ENCODE data around the gene CHAMP1. TPM values are rescaled to one million over a fixed set of nuclear protein-coding genes. Genes with fewer than 3 reads are reported as not detected.

Gene CHAMP1
- total RNA-seq, 1 experiment from 2014 or later: 35.2 TPM

DNA sequence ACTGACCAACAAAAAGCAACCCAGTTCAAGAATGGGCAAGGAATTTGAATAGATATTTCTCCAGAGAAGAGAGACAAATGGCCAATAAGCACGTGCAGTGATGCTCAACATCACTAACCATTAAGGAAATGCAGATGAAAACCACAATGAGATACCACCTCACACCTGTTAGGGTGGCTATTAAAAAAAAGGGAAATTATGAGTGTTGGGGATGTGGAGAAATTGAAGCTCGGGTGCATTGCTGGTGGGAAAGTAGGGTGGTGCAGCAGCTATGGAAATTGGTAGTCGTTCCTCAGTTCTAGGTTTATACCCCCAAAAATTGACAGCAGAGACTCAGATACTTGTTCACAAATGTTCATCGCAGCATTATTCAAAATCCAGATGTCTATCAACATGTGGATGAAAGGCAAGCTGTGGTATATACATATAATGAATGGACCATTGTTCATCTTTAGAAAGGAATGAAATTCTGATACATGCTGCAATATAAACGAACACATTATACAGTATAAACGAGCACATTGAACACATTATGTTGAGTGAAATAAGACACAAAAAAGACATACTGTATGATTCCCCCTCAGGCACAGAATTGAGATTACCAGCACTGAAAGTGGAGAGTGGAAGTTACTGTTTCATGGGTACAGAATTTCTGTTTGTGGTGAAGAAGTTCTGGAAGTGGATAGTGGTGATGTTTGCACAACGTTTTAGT, 927 bp downstream of the CHAMP1 start:
- Histone ChIP-seq H3K4me3 (ENCODE audit: low read length) (peak overlapping the region; percentile 76), H4K20me1 (ENCODE audit: insufficient read depth, low read depth, low read length) (peaks cover 48% of the 10 kb centered on the region), H3K9ac (ENCODE audit: low read length) (peak overlapping the region; percentile 96), H3K9me2 (replicated peaks; ENCODE audit: insufficient read depth, low read length) (no peaks in the 10 kb centered on the region; the same call in 1 of the 2 replicates), H3K4me2 (ENCODE audit: low read depth, low read length, poor library complexity, severe bottlenecking) (peak overlapping the region; percentile 86), H2AFZ (ENCODE audit: low read length) (no peak overlapping the region), H3K79me2 (ENCODE audit: low read length) (peaks cover 69% of the 10 kb centered on the region), H3K36me3 (ENCODE audit: insufficient read depth, low read length) (peaks cover 19% of the 10 kb centered on the region; the same call in 1 of the 2 replicates), H3K4me1 (ENCODE audit: low read length) (peaks cover 64% of the 10 kb centered on the region), H3K9me3 (ENCODE audit: low read length) (no peaks in the 10 kb centered on the region), H3K27me3 (ENCODE audit: low read length) (no peaks in the 10 kb centered on the region), H3K27ac (ENCODE audit: low read length) (peak overlapping the region; percentile 92)
- DNase-seq: peak; percentile 77

GRCh38 chr13:114318624-114319023, 4.3 kb downstream of the CHAMP1 start:
- Histone ChIP-seq H3K36me3 (ENCODE audit: insufficient read depth, low read length) (peaks cover 47% of the 10 kb centered on the region), H3K9ac (ENCODE audit: low read length) (no peak overlapping the region)

GRCh38 chr13:114319441-114319913, 5.2 kb downstream of the CHAMP1 start:
- Histone ChIP-seq H3K9me2 (replicated peaks; ENCODE audit: insufficient read depth, low read length) (no peaks in the 10 kb centered on the region), H3K36me3 (ENCODE audit: insufficient read depth, low read length) (peaks cover 56% of the 10 kb centered on the region), H3K79me2 (ENCODE audit: low read length) (peaks cover 89% of the 10 kb centered on the region), H3K27me3 (ENCODE audit: low read length) (no peaks in the 10 kb centered on the region), H3K4me2 (ENCODE audit: low read depth, low read length, poor library complexity, severe bottlenecking) (no peak overlapping the region), H4K20me1 (ENCODE audit: insufficient read depth, low read depth, low read length) (peaks cover 73% of the 10 kb centered on the region), H3K9ac (ENCODE audit: low read length) (no peak overlapping the region), H3K4me1 (ENCODE audit: low read length) (peaks cover 33% of the 10 kb centered on the region), H3K27ac (ENCODE audit: low read length) (no peak overlapping the region), H3K9me3 (ENCODE audit: low read length) (no peaks in the 10 kb centered on the region), H3K4me3 (ENCODE audit: low read length) (no peak overlapping the region), H2AFZ (ENCODE audit: low read length) (no peak overlapping the region)
- DNase-seq: no peak

More at GRCh38 chr13:114318624-114319023, 4.3 kb downstream of the CHAMP1 start:
- H3K9me2 ChIP-seq (replicated peaks; ENCODE audit: insufficient read depth, low read length): no peaks in the 10 kb centered on the region
- H4K20me1 ChIP-seq (ENCODE audit: insufficient read depth, low read depth, low read length): peaks cover 66% of the 10 kb centered on the region
- no peaks in the 10 kb centered on the region for H3K27me3 ChIP-seq (ENCODE audit: low read length)
- peaks cover 37% of the 10 kb centered on the region for H3K4me1 ChIP-seq (ENCODE audit: low read length)
- peaks cover 89% of the 10 kb centered on the region for H3K79me2 ChIP-seq (ENCODE audit: low read length)
- no peak overlapping the region for H3K27ac ChIP-seq (ENCODE audit: low read length)
- no peak for DNase-seq
- no peaks in the 10 kb centered on the region for H3K9me3 ChIP-seq (ENCODE audit: low read length)
- peak overlapping the region; percentile 28 for H3K4me2 ChIP-seq (ENCODE audit: low read depth, low read length, poor library complexity, severe bottlenecking)
- no peak overlapping the region for H3K4me3 ChIP-seq (ENCODE audit: low read length)
- H2AFZ ChIP-seq (ENCODE audit: low read length): no peak overlapping the region

DNA sequence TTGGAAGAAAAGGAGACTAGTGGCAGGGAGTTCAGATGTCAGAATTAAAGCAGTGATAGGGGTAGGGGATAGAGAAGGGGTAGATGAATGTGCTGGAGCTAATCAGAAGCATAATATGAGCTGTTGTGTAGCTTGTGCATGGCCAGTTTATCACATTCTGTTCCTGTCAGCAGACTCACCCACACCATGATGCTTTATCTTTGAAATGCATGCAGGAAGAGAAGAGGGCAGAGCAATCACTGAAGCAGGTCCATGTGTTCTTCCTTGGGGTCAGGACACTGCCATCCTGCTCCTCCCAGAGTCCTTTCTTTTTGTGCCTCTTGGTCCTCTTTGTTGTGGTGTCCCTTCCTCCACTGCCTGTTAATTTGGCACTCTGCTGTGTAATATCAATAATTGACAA, 5.8 kb downstream of the CHAMP1 start:
- Histone ChIP-seq H3K9me3 (ENCODE audit: low read length) (no peaks in the 10 kb centered on the region), H3K27ac (ENCODE audit: low read length) (no peak overlapping the region), H3K4me2 (ENCODE audit: low read depth, low read length, poor library complexity, severe bottlenecking) (no peak overlapping the region), H3K79me2 (ENCODE audit: low read length) (peaks cover 85% of the 10 kb centered on the region), H3K4me3 (ENCODE audit: low read length) (no peak overlapping the region), H3K9me2 (replicated peaks; ENCODE audit: insufficient read depth, low read length) (no peaks in the 10 kb centered on the region), H3K4me1 (ENCODE audit: low read length) (peaks cover 33% of the 10 kb centered on the region), H4K20me1 (ENCODE audit: insufficient read depth, low read depth, low read length) (peaks cover 79% of the 10 kb centered on the region), H3K36me3 (ENCODE audit: insufficient read depth, low read length) (peaks cover 61% of the 10 kb centered on the region), H2AFZ (ENCODE audit: low read length) (no peak overlapping the region), H3K9ac (ENCODE audit: low read length) (no peak overlapping the region), H3K27me3 (ENCODE audit: low read length) (no peaks in the 10 kb centered on the region)
- no peak for DNase-seq

GRCh38 chr13:114321256-114321655, 7.0 kb downstream of the CHAMP1 start:
- H3K36me3 ChIP-seq (ENCODE audit: insufficient read depth, low read length): peaks cover 73% of the 10 kb centered on the region
- no peak for DNase-seq
- no peak overlapping the region for H3K27ac ChIP-seq (ENCODE audit: low read length)
- H3K79me2 ChIP-seq (ENCODE audit: low read length): peaks cover 80% of the 10 kb centered on the region
- peaks cover 21% of the 10 kb centered on the region for H3K4me1 ChIP-seq (ENCODE audit: low read length)
- no peak overlapping the region for H2AFZ ChIP-seq (ENCODE audit: low read length)
- no peak overlapping the region for H3K9ac ChIP-seq (ENCODE audit: low read length)
- H3K9me2 ChIP-seq (replicated peaks; ENCODE audit: insufficient read depth, low read length): no peaks in the 10 kb centered on the region
- no peak overlapping the region for H3K4me2 ChIP-seq (ENCODE audit: low read depth, low read length, poor library complexity, severe bottlenecking)
- no peaks in the 10 kb centered on the region for H3K27me3 ChIP-seq (ENCODE audit: low read length)
- H3K4me3 ChIP-seq (ENCODE audit: low read length): no peak overlapping the region
- peaks cover 79% of the 10 kb centered on the region for H4K20me1 ChIP-seq (ENCODE audit: insufficient read depth, low read depth, low read length)
- no peaks in the 10 kb centered on the region for H3K9me3 ChIP-seq (ENCODE audit: low read length)

- H3K27ac ChIP-seq (ENCODE audit: low read length): no peak overlapping the region
- no peaks in the 10 kb centered on the region for H3K9me3 ChIP-seq (ENCODE audit: low read length)
- no peaks in the 10 kb centered on the region for H3K27me3 ChIP-seq (ENCODE audit: low read length)
- H3K4me2 ChIP-seq (ENCODE audit: low read depth, low read length, poor library complexity, severe bottlenecking): no peak overlapping the region
- no peak overlapping the region for H3K4me3 ChIP-seq (ENCODE audit: low read length)
- no peaks in the 10 kb centered on the region for H3K9me2 ChIP-seq (replicated peaks; ENCODE audit: insufficient read depth, low read length)
- H3K36me3 ChIP-seq (ENCODE audit: insufficient read depth, low read length): peaks cover 83% of the 10 kb centered on the region
- H4K20me1 ChIP-seq (ENCODE audit: insufficient read depth, low read depth, low read length): peaks cover 67% of the 10 kb centered on the region
- peaks cover 2% of the 10 kb centered on the region for H3K4me1 ChIP-seq (ENCODE audit: low read length)
- H3K79me2 ChIP-seq (ENCODE audit: low read length): peaks cover 64% of the 10 kb centered on the region
- H3K9ac ChIP-seq (ENCODE audit: low read length): no peak overlapping the region
- DNase-seq: no peak
- no peak overlapping the region for H2AFZ ChIP-seq (ENCODE audit: low read length)
Measured at GRCh38 chr13:114323349-114323748, 9.0 kb downstream of the CHAMP1 start.

DNA sequence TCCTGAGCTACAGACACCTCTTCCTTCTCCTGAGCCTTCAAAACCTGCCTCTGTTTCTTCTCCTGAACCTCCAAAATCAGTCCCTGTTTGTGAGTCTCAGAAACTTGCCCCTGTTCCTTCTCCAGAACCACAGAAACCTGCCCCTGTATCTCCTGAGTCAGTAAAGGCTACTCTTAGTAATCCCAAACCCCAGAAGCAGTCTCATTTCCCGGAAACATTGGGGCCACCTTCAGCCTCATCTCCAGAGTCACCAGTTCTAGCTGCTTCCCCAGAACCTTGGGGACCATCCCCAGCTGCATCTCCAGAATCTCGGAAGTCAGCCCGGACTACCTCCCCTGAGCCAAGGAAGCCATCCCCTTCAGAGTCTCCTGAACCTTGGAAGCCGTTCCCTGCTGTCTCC, 10.0 kb downstream of the CHAMP1 start:
- peaks cover 81% of the 10 kb centered on the region for H3K36me3 ChIP-seq (ENCODE audit: insufficient read depth, low read length)
- H3K9me2 ChIP-seq (replicated peaks; ENCODE audit: insufficient read depth, low read length): no peaks in the 10 kb centered on the region
- no peak overlapping the region for H3K9ac ChIP-seq (ENCODE audit: low read length)
- H3K4me1 ChIP-seq (ENCODE audit: low read length): no peaks in the 10 kb centered on the region; the same call in 1 of the 2 replicates
- H3K79me2 ChIP-seq (ENCODE audit: low read length): peaks cover 54% of the 10 kb centered on the region
- H3K4me2 ChIP-seq (ENCODE audit: low read depth, low read length, poor library complexity, severe bottlenecking): no peak overlapping the region
- H3K4me3 ChIP-seq (ENCODE audit: low read length): no peak overlapping the region
- no peaks in the 10 kb centered on the region for H3K27me3 ChIP-seq (ENCODE audit: low read length)
- no peak for DNase-seq
- H3K27ac ChIP-seq (ENCODE audit: low read length): no peak overlapping the region
- H3K9me3 ChIP-seq (ENCODE audit: low read length): no peaks in the 10 kb centered on the region
- H4K20me1 ChIP-seq (ENCODE audit: insufficient read depth, low read depth, low read length): peaks cover 59% of the 10 kb centered on the region
- no peak overlapping the region for H2AFZ ChIP-seq (ENCODE audit: low read length)

DNA sequence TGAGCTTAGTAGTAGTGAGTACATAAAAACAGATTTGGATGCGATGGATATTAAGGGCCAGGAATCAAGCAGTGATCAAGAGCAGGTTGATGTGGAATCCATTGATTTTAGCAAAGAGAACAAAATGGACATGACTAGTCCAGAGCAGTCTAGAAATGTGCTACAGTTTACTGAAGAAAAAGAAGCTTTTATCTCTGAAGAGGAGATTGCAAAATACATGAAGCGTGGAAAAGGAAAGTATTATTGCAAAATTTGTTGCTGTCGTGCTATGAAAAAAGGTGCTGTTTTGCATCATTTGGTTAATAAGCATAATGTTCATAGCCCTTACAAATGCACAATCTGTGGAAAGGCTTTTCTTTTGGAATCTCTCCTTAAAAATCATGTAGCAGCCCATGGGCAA, 11.4 kb downstream of the CHAMP1 start:
- H3K9me2 ChIP-seq (replicated peaks; ENCODE audit: insufficient read depth, low read length): no peaks in the 10 kb centered on the region
- H3K9me3 ChIP-seq (ENCODE audit: low read length): no peaks in the 10 kb centered on the region
- peaks cover 48% of the 10 kb centered on the region for H4K20me1 ChIP-seq (ENCODE audit: insufficient read depth, low read depth, low read length)
- H2AFZ ChIP-seq (ENCODE audit: low read length): no peak overlapping the region
- H3K27ac ChIP-seq (ENCODE audit: low read length): no peak overlapping the region
- peaks cover 70% of the 10 kb centered on the region for H3K36me3 ChIP-seq (ENCODE audit: insufficient read depth, low read length)
- H3K27me3 ChIP-seq (ENCODE audit: low read length): no peaks in the 10 kb centered on the region
- H3K4me1 ChIP-seq (ENCODE audit: low read length): no peaks in the 10 kb centered on the region
- H3K79me2 ChIP-seq (ENCODE audit: low read length): peaks cover 43% of the 10 kb centered on the region
- H3K4me2 ChIP-seq (ENCODE audit: low read depth, low read length, poor library complexity, severe bottlenecking): no peak overlapping the region
- H3K9ac ChIP-seq (ENCODE audit: low read length): no peak overlapping the region
- H3K4me3 ChIP-seq (ENCODE audit: low read length): no peak overlapping the region
- DNase-seq: no peak
